HG02973 (cell line): ENCODE results near the gene TNN.

ENCODE experiments used
- ATAC-seq: cut with Tn5 transposase; IDR thresholded peaks from one replicate; pipeline ENCODE4 v1.9.1; 2021; ENCODE audit warnings: moderate library complexity; ENCODE audit not compliant: unreplicated experiment

TNN gene

GRCh38 chr1:175172503-175172902 lies 104.9 kb downstream of the TNN start:
- ATAC-seq, result no peak

- ATAC-seq, result no peak
These were observed 105.9 kb downstream of the TNN start for GRCh38 chr1:175173531-175173930.

- peak; percentile 92 for ATAC-seq
These were observed 106.9 kb downstream of the TNN start for GRCh38 chr1:175174309-175175102.

- ATAC-seq, result no peak
These were observed 108.6 kb downstream of the TNN start for GRCh38 chr1:175176246-175176645.

- ATAC-seq, result no peak
These were observed 110.4 kb downstream of the TNN start for GRCh38 chr1:175178056-175178455.

GRCh38 chr1:175178456-175178855 lies 110.8 kb downstream of the TNN start:
- ATAC-seq, result no peak

- no peak for ATAC-seq
These were observed 112.4 kb downstream of the TNN start for GRCh38 chr1:175179837-175180590.

GRCh38 chr1:175182201-175182746 lies 114.6 kb downstream of the TNN start:
- ATAC-seq, result no peak

GRCh38 chr1:175183586-175183985 lies 116.0 kb downstream of the TNN start:
- ATAC-seq, result no peak

- ATAC-seq, result no peak
These were observed 118.3 kb downstream of the TNN start for GRCh38 chr1:175185903-175186302.

GRCh38 chr1:175186433-175187160 lies 119.0 kb downstream of the TNN start:
- ATAC-seq, result no peak

- peak; percentile 68 for ATAC-seq
These were observed 121.3 kb downstream of the TNN start for GRCh38 chr1:175188936-175189335.

- ATAC-seq, result no peak
These were observed 124.0 kb downstream of the TNN start for GRCh38 chr1:175191659-175192058.

- ATAC-seq, result no peak
These were observed 124.5 kb downstream of the TNN start for GRCh38 chr1:175192111-175192629.

- peak; percentile 37 for ATAC-seq
These were observed 125.2 kb downstream of the TNN start, which contains the start of gene KIAA0040 for GRCh38 chr1:175192630-175193526. Gene KIAA0040 (minus strand): TSS chr1:175192776. CDS start chr1:175161013, 31,763 bp downstream.

GRCh38 chr1:175193527-175193910 lies 125.9 kb downstream of the TNN start:
- ATAC-seq, result no peak

GRCh38 chr1:175195281-175195680 lies 127.6 kb downstream of the TNN start:
- no peak for ATAC-seq

- ATAC-seq, result no peak
These were observed 128.2 kb downstream of the TNN start for GRCh38 chr1:175195798-175196197.

- ATAC-seq, result no peak
These were observed 129.9 kb downstream of the TNN start for GRCh38 chr1:175197531-175197930.
